Medulla oblongata (tissue), 1 donor: ENCODE data around the gene ANKRD33B.
"Not testable (repeated sequence)": the region's sequence is repeated elsewhere in the genome, so short reads cannot be mapped to it uniquely, and the experiment has no call there.

Experiments
- DNase-seq: peaks from one replicate; pipeline ENCODE4 v3.0.0-alpha.2; 2015; ENCODE audit errors: extremely low spot score

Gene ANKRD33B

GRCh38 chr5:10635257-10635866 lies 71.5 kb downstream of the ANKRD33B start:
- DNase-seq, result no peak

- no peak for DNase-seq
Observed at GRCh38 chr5:10635867-10636350, 72.0 kb downstream of the ANKRD33B start.

GRCh38 chr5:10636363-10637142 lies 72.7 kb downstream of the ANKRD33B start:
- no peak for DNase-seq

GRCh38 chr5:10637944-10638343 lies 74.1 kb downstream of the ANKRD33B start:
- no peak for DNase-seq

- DNase-seq, result not testable (repeated sequence)
Observed at GRCh38 chr5:10638723-10639122, 74.9 kb downstream of the ANKRD33B start.

GRCh38 chr5:10639846-10640368 lies 76.0 kb downstream of the ANKRD33B start:
- no peak for DNase-seq

- DNase-seq, result no peak
Observed at GRCh38 chr5:10642367-10642766, 78.5 kb downstream of the ANKRD33B start.

GRCh38 chr5:10644192-10644591 lies 80.3 kb downstream of the ANKRD33B start:
- DNase-seq, result no peak

- DNase-seq, result no peak
Observed at GRCh38 chr5:10645146-10645545, 81.3 kb downstream of the ANKRD33B start.

- DNase-seq, result no peak
Observed at GRCh38 chr5:10645671-10646070, 81.8 kb downstream of the ANKRD33B start.

GRCh38 chr5:10647640-10648039 lies 83.8 kb downstream of the ANKRD33B start:
- no peak for DNase-seq

- DNase-seq, result no peak
Observed at GRCh38 chr5:10648806-10649665, 85.2 kb downstream of the ANKRD33B start.

- no peak for DNase-seq
Observed at GRCh38 chr5:10649666-10650380, 86.0 kb downstream of the ANKRD33B start.

- no peak for DNase-seq
Observed at GRCh38 chr5:10652151-10652550, 88.3 kb downstream of the ANKRD33B start.

GRCh38 chr5:10652606-10653005 lies 88.7 kb downstream of the ANKRD33B start:
- no peak for DNase-seq

GRCh38 chr5:10653043-10653442 lies 89.2 kb downstream of the ANKRD33B start:
- no peak for DNase-seq

- DNase-seq, result no peak
Observed at GRCh38 chr5:10653751-10654400, 90.0 kb downstream of the ANKRD33B start.

GRCh38 chr5:10654566-10654965 lies 90.7 kb downstream of the ANKRD33B start:
- no peak for DNase-seq

- DNase-seq, result no peak
Observed at GRCh38 chr5:10655161-10655971, 91.5 kb downstream of the ANKRD33B start.
